Esophagus muscularis mucosa (tissue), 4 donors: ENCODE measurements around the gene HADHA.
A peak's percentile ranks its signal among the peaks of the same experiment; 100 is the strongest.

ENCODE experiments used
- CTCF ChIP-seq, 3 experiments: fragments of 200-600 bp in 2 of 3; fragments of 450-650 bp in 1 of 3; sonication (generic) in 2 of 3; IDR thresholded peaks; one replicate each; pipeline ENCODE4 v1.5.1; 2017 to 2019; ENCODE audit warnings: antibody characterized with exemption in 3 of 3, mild to moderate bottlenecking in 2 of 3, moderate library complexity in 1 of 3
- EP300 ChIP-seq: sonication (generic); formaldehyde crosslinking; IDR thresholded peaks from one replicate; pipeline ENCODE4 v1.6.1; 2017; ENCODE audit warnings: antibody characterized with exemption
- POLR2A ChIP-seq: fragments of 450-650 bp; IDR thresholded peaks from one replicate; pipeline ENCODE4 v1.6.1; 2017; ENCODE audit warnings: antibody characterized with exemption, moderate library complexity, mild to moderate bottlenecking, low read depth
- POLR2AphosphoS5 ChIP-seq, 2 donors: sonication (generic); formaldehyde crosslinking; IDR thresholded peaks; one replicate each; pipeline ENCODE4 v1.6.1; 2017; ENCODE audit warnings: antibody characterized with exemption in 2 of 2

DNA sequence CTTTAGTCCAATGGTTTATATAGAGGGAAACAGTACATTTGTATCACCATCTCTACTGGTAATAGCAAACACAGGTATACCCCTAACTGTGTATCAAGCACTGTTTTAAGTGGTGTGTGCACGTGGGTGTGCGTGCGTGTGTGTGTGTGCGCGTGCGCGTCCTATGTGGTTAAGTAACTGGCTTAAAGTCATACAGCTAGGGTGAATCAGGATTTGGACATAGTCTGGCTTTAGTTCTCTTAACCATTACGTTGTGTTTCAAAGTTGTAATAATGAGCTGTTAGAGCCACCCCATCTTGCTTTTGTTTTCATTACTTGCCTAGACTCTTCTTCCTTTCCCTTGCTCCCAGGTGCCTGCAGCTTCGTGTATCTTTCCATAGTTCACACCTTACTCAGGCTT, 2.4 kb upstream of the HADHA start:
- no peak for TF ChIP-seq CTCF (IDR thresholded peaks at IDR 0.05)
- TF ChIP-seq POLR2A = no peak
- TF ChIP-seq POLR2AphosphoS5 (IDR thresholded peaks at IDR 0.05) = peak in 1 of 2 donors; percentile 53
- TF ChIP-seq EP300 = no peak
